ENCODE results near the gene KCNH6. TPM values are rescaled to one million over a fixed set of nuclear protein-coding genes. Genes with fewer than 3 reads are reported as not detected.

The KCNH6 gene
- total RNA-seq, 6 experiments from 2014 or later: not detected

- intact Hi-C loops (cut with DNase I): no loop called here
- no peak for ATAC-seq
- Histone ChIP-seq H3K4me1 (no peaks in the 10 kb centered on the region), H3K4me3 (no peak overlapping the region), H3K36me3 (no peaks in the 10 kb centered on the region), H3K27me3 (no peaks in the 10 kb centered on the region), H3K9me3 (no peaks in the 10 kb centered on the region), H3K27ac (no peak overlapping the region)
- WGBS (ENCODE audit: insufficient coverage, low coverage, low lambda C conversion rate, missing lambda C conversion rate): 64% methylated on average over 5 of the region's 7 CpGs
- TF ChIP-seq POLR2A (IDR thresholded peaks at IDR 0.05) (no peak), CTCF (IDR thresholded peaks at IDR 0.05) (no peak)
- no peak for DNase-seq
These were observed 10.1 kb upstream of the KCNH6 start for GRCh38 chr17:63512896-63513644.

GRCh38 chr17:63514477-63514876, 8.7 kb upstream of the KCNH6 start:
- no peaks in the 10 kb centered on the region for H3K9me3 ChIP-seq
- DNase-seq (no peak), ATAC-seq (no peak)
- intact Hi-C loops (cut with DNase I): no loop called here
- no peak overlapping the region for H3K4me3 ChIP-seq
- peaks cover 0 to 8% (median 2%) of the 10 kb centered on the region in 4 donors for H3K4me1 ChIP-seq
- WGBS (ENCODE audit: insufficient coverage, low coverage, low lambda C conversion rate, missing lambda C conversion rate): 93% methylated on average over 2 of the region's 3 CpGs
- no peak for TF ChIP-seq CTCF (IDR thresholded peaks at IDR 0.05)
- no peak for TF ChIP-seq POLR2A (IDR thresholded peaks at IDR 0.05)
- H3K36me3 ChIP-seq: no peaks in the 10 kb centered on the region
- H3K27ac ChIP-seq: no peak overlapping the region
- H3K27me3 ChIP-seq: no peaks in the 10 kb centered on the region

GRCh38 chr17:63514974-63515373, 8.2 kb upstream of the KCNH6 start:
- no peak for TF ChIP-seq CTCF (IDR thresholded peaks at IDR 0.05)
- no peak for TF ChIP-seq POLR2A (IDR thresholded peaks at IDR 0.05)
- no peak for ATAC-seq
- no peaks in the 10 kb centered on the region for H3K27me3 ChIP-seq
- no peak for DNase-seq
- intact Hi-C loops (cut with DNase I): no loop called here
- no peaks in the 10 kb centered on the region for H3K9me3 ChIP-seq
- peaks cover 0 to 13% (median 4%) of the 10 kb centered on the region in 4 donors for H3K4me1 ChIP-seq
- 62% methylated on average over 2 of the region's 2 CpGs for WGBS (ENCODE audit: insufficient coverage, low coverage, low lambda C conversion rate, missing lambda C conversion rate)
- H3K36me3 ChIP-seq: no peaks in the 10 kb centered on the region
- no peak overlapping the region for H3K4me3 ChIP-seq
- H3K27ac ChIP-seq: no peak overlapping the region

GRCh38 chr17:63515426-63515825, 7.7 kb upstream of the KCNH6 start:
- peaks cover 0 to 15% (median 6%) of the 10 kb centered on the region in 4 donors for H3K4me1 ChIP-seq
- H3K36me3 ChIP-seq: no peaks in the 10 kb centered on the region
- 33% methylated on average over 1 of the region's 1 CpG for WGBS (ENCODE audit: insufficient coverage, low coverage, low lambda C conversion rate, missing lambda C conversion rate)
- H3K27ac ChIP-seq: no peak overlapping the region
- DNase-seq: no peak
- no peak for ATAC-seq
- H3K27me3 ChIP-seq: no peaks in the 10 kb centered on the region
- H3K4me3 ChIP-seq: no peak overlapping the region
- intact Hi-C loops (cut with DNase I): no loop called here
- TF ChIP-seq POLR2A (IDR thresholded peaks at IDR 0.05): no peak
- TF ChIP-seq CTCF (IDR thresholded peaks at IDR 0.05): no peak
- no peaks in the 10 kb centered on the region for H3K9me3 ChIP-seq
